Sigmoid colon (tissue), 4 donors: ENCODE data around the gene ABCA8.

Source experiments
- CTCF ChIP-seq, 4 experiments: fragments of 450-650 bp in 3 of 4; fragments of 200-600 bp in 1 of 4; IDR thresholded peaks; one replicate each; pipeline ENCODE4 v1.5.1; 2016 to 2019; ENCODE audit warnings: antibody characterized with exemption in 4 of 4, mild to moderate bottlenecking in 3 of 4, moderate library complexity in 2 of 4
- EP300 ChIP-seq, 4 donors: sonication (generic); formaldehyde crosslinking; IDR thresholded peaks; one replicate each; pipeline ENCODE4 v1.6.1; 2017; ENCODE audit warnings: antibody characterized with exemption in 4 of 4
- POLR2A ChIP-seq, 2 donors: fragments of 450-650 bp; IDR thresholded peaks; one replicate each; pipeline ENCODE4 v1.6.1; 2016; ENCODE audit warnings: antibody characterized with exemption in 2 of 2, mild to moderate bottlenecking in 2 of 2, moderate library complexity in 2 of 2
- POLR2AphosphoS5 ChIP-seq, 4 donors: sonication (generic); formaldehyde crosslinking; IDR thresholded peaks; one replicate each; pipeline ENCODE4 v1.6.1; 2017; ENCODE audit warnings: antibody characterized with exemption in 4 of 4

GRCh38 chr17:68910251-68910705 is 44.9 kb downstream of the ABCA8 start:
- TF ChIP-seq CTCF (IDR thresholded peaks at IDR 0.05) (no peak), EP300 (IDR thresholded peaks at IDR 0.05) (no peak), POLR2A (IDR thresholded peaks at IDR 0.05) (no peak), POLR2AphosphoS5 (IDR thresholded peaks at IDR 0.05) (no peak)
